Activated naive CD8-positive, alpha-beta T cell (primary cell): ENCODE results near the gene BORCS6.
A peak's percentile ranks its signal among the peaks of the same experiment; 100 is the strongest.
"Not testable (repeated sequence)": the region's sequence is repeated elsewhere in the genome, so short reads cannot be mapped to it uniquely, and the experiment has no call there.

Source experiments
- H3K27ac Mint-ChIP-seq: one replicate; pipeline ENCODE4 v1.8.0; 2021; ENCODE audit warnings: mixed read lengths
- H3K27me3 Mint-ChIP-seq: one replicate; pipeline ENCODE4 v1.8.0; 2021; ENCODE audit warnings: mixed read lengths
- H3K36me3 Mint-ChIP-seq: one replicate; pipeline ENCODE4 v1.8.0; 2021; ENCODE audit warnings: mixed read lengths
- H3K4me1 Mint-ChIP-seq: one replicate; pipeline ENCODE4 v1.8.0; 2021; ENCODE audit warnings: low read depth, mixed read lengths
- H3K4me3 Mint-ChIP-seq: one replicate; pipeline ENCODE4 v1.8.0; 2021; ENCODE audit warnings: mild to moderate bottlenecking, mixed read lengths
- H3K9me3 Mint-ChIP-seq: one replicate; pipeline ENCODE4 v1.8.0; 2021; ENCODE audit warnings: low read depth, mixed read lengths

The BORCS6 gene

DNA sequence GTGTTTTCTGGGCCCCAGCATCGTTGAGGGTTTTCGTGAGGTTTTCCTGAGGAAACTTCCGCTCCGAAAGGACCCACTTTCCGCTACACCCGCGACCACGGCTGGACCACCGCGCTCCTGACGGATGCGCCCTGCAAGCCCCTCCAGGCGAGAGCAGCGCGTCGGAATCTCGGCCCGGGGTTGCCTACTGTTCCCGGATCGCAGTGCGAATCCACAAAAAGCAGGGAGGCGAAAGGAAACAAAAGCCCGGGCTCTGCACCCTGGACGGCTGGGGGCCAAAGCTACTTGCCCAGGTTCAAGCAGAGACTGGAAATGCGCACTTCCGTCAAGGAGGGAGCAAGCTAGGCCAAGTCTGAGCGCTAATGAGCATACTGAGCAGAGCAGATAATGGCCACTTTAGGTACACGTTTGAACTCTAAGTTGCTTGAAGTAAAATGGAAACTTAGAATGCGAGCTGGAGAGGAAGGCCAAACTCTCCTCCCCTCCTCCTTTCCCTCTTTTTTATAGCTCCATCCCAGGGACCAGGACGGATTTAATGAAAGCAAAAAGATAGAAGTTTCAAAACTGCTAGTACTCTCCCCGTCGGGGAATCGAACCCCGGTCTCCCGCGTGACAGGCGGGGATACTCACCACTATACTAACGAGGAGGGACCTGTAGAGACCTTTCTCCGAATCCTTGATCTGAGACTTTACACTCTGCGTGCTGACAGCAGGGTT is 31.8 kb upstream of the BORCS6 start:
- no peaks in the 10 kb centered on the region for H3K9me3 Mint-ChIP-seq

DNA sequence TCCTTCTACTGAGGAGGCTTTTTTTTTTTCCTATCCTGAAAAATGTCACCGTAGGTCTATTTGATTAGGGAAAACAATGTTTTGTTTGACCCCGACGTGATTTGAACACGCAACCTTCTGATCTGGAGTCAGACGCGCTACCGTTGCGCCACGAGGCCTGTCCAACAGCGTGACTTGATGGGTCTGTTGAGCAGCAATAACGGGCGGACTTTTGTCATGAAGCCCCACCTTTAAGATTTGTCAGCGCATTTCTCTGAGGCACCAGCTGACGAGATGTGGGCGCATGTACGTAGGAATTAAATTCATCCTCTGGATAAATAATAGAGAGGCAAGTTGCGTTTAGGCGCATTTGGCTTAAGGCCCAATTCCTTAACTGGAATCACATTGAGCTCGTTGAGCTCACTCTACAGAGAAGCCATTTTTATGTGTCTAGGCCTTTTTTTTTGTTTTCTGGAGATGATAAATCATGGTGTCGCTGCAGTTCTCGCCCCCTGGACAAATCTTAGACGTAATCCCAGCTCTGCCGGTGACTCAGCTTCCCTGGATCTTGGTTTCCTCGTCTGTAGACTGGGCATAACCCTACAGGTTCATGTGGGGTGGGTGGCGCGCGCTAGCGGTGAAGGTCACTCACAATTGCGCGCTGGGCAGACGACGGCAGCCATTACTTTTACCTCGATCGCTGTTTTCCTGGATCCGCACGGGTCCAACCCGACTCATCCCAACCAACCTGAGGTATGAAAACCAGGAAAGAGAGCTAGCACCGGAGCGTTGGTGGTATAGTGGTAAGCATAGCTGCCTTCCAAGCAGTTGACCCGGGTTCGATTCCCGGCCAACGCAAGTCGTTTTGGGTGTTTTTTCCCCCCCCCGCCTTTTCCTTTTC is 31.0 kb upstream of the BORCS6 start:
- peak overlapping the region; percentile 97 for H3K4me3 Mint-ChIP-seq
- peaks cover 39% of the 10 kb centered on the region for H3K4me1 Mint-ChIP-seq
- H3K9me3 Mint-ChIP-seq: no peaks in the 10 kb centered on the region
- H3K36me3 Mint-ChIP-seq: no peaks in the 10 kb centered on the region
- peak overlapping the region; percentile 99 for H3K27ac Mint-ChIP-seq
- no peaks in the 10 kb centered on the region for H3K27me3 Mint-ChIP-seq

More for the DNA sequence above, 31.8 kb upstream of the BORCS6 start:
- no peaks in the 10 kb centered on the region for H3K27me3 Mint-ChIP-seq
- H3K4me3 Mint-ChIP-seq: peak overlapping the region; percentile 97
- H3K4me1 Mint-ChIP-seq: peaks cover 47% of the 10 kb centered on the region
- no peaks in the 10 kb centered on the region for H3K36me3 Mint-ChIP-seq
- H3K27ac Mint-ChIP-seq: peak overlapping the region; percentile 99

DNA sequence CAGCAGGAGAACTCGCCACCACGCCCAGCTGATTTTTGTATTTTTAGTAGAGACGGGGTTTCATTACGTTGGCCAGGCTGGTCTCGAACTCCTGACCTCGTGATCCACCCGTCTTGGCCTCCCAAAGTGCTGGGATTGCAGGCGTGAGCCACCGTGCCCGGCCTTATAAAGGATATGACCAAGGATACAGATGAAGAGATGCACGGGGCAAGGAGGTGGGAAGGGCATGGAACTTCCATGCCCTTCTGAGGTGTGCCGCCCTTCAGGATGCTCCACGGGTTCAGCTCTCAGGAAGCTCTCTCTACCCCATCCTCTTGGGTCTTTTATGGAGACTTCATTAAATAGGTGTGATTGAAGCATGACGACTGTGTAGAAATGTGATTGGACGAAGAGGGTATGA is 24.0 kb upstream of the BORCS6 start:
- not testable (repeated sequence) for H3K36me3 Mint-ChIP-seq, H3K9me3 Mint-ChIP-seq, H3K27me3 Mint-ChIP-seq, H3K4me3 Mint-ChIP-seq, H3K27ac Mint-ChIP-seq
- peaks cover 16% of the 10 kb centered on the region for H3K4me1 Mint-ChIP-seq

DNA sequence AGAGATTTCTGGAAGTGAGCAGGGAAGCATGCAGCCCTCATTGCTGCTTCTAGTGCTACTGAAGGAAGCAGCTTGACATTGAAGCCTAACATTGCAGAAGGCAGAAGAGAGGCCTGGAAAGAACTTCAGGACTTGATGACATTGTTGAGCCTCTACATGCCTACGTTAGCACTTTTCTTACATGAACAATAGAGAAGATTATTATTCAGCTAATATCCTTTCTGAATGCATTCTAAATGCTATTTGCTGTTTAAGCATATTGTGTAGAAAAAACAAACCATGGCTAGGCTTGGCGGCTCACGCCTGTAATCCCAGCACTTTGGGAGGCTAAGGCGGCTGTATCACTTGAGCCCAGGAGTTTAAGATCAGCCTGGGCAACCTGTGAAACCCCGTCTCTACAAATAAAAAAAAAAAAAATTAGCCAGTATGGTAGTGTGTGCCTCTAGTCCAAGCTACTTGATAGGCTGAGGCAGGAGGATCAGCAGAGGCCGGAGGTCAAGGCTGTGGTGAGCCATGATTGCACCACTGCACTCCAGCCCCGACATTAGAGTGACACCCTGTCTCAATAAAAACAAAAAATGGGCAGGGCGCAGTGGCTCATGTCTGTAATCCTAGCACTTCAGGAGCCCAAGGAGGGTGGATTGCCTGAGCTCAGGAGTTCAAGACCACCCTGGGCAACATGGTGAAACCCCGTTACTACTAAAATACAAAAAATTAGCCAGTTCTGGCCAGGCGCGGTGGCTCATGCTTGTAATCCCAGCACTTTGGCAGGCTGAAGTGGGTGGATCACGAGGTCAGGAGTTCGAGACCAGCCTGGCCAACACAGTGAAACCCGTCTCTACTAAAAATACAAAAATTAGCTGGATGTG is 22.6 kb upstream of the BORCS6 start:
- Mint-ChIP-seq H3K36me3 (no peaks in the 10 kb centered on the region), H3K27me3 (no peaks in the 10 kb centered on the region), H3K4me3 (no peak overlapping the region), H3K27ac (no peak overlapping the region), H3K4me1 (peaks cover 14% of the 10 kb centered on the region), H3K9me3 (no peaks in the 10 kb centered on the region)

DNA sequence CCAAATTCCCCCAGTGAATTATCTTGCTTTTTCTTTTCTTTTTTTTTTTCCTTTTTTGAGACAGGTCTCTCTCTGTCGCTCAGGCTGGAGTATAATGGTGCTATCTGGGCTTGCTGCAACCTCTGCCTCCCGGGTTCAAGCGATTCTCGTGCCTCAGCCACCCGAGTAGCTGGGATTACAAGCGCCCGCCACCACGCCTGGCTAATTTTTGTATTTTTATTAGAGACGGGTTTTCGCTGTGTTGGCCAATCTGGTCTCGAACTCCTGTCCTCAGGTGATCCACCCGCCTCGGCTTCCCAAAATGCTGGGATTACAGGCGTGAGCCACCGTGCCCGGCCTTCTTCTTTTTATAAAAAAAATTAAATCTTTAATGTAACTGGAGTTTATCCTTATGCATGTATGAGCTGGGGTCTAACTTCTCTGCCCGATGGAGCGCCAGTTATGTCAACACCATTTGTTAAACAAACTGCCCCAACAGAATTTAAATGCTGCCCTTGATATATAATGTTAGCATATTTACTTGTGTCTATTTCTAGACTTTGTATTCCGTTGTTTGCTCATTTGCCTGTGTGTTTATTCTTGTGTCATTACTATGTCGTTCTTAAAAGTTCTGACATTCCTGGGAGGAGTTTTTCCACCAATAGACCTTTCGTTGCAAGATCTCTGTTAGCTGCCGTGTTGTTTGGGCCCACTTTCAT is 20.9 kb upstream of the BORCS6 start:
- no peaks in the 10 kb centered on the region for H3K36me3 Mint-ChIP-seq
- no peaks in the 10 kb centered on the region for H3K27me3 Mint-ChIP-seq
- H3K27ac Mint-ChIP-seq: peak overlapping the region; percentile 75
- no peaks in the 10 kb centered on the region for H3K9me3 Mint-ChIP-seq
- peaks cover 14% of the 10 kb centered on the region for H3K4me1 Mint-ChIP-seq
- peak overlapping the region; percentile 91 for H3K4me3 Mint-ChIP-seq

- Mint-ChIP-seq H3K4me3 (peak within 1 kb of the TSS; percentile 91), H3K9me3 (no peaks in the 10 kb centered on the region), H3K4me1 (peaks cover 14% of the 10 kb centered on the region), H3K36me3 (no peaks in the 10 kb centered on the region), H3K27ac (peak within 1 kb of the TSS; percentile 75), H3K27me3 (no peaks in the 10 kb centered on the region)
Observed at GRCh38 chr17:8209907-8210760, 20.2 kb upstream of the BORCS6 start, which contains the start of gene AURKB. Gene AURKB, minus strand, starts transcription at chr17:8210575. Its CDS starts 351 bp downstream, at chr17:8210224.

DNA sequence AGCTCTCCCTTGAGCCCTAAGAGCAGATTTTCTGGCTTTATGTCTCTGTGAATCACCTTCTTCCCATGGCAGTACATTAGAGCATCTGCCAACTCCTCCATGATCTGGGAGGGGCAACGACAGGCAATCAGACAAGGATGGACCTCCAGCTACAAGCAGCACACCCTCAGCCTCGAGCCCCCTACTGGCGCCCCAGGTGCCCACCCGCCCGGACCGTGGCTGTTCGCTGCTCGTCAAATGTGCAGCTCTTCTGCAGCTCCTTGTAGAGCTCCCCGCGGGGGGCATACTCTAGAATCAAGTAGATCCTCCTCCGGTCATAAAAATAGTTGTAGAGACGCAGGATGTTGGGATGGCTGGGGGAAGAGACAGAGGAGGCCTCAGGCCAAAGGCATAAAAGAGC is 16.6 kb upstream of the BORCS6 start:
- H3K27ac Mint-ChIP-seq: no peak overlapping the region
- H3K4me1 Mint-ChIP-seq: peaks cover 14% of the 10 kb centered on the region
- H3K27me3 Mint-ChIP-seq: no peaks in the 10 kb centered on the region
- H3K4me3 Mint-ChIP-seq: no peak overlapping the region
- no peaks in the 10 kb centered on the region for H3K9me3 Mint-ChIP-seq
- no peaks in the 10 kb centered on the region for H3K36me3 Mint-ChIP-seq

GRCh38 chr17:8204761-8205555 is 15.0 kb upstream of the BORCS6 start:
- Mint-ChIP-seq H3K9me3 (no peaks in the 10 kb centered on the region), H3K27me3 (no peaks in the 10 kb centered on the region), H3K4me3 (no peak overlapping the region), H3K4me1 (peaks cover 6% of the 10 kb centered on the region), H3K36me3 (no peaks in the 10 kb centered on the region), H3K27ac (no peak overlapping the region)

DNA sequence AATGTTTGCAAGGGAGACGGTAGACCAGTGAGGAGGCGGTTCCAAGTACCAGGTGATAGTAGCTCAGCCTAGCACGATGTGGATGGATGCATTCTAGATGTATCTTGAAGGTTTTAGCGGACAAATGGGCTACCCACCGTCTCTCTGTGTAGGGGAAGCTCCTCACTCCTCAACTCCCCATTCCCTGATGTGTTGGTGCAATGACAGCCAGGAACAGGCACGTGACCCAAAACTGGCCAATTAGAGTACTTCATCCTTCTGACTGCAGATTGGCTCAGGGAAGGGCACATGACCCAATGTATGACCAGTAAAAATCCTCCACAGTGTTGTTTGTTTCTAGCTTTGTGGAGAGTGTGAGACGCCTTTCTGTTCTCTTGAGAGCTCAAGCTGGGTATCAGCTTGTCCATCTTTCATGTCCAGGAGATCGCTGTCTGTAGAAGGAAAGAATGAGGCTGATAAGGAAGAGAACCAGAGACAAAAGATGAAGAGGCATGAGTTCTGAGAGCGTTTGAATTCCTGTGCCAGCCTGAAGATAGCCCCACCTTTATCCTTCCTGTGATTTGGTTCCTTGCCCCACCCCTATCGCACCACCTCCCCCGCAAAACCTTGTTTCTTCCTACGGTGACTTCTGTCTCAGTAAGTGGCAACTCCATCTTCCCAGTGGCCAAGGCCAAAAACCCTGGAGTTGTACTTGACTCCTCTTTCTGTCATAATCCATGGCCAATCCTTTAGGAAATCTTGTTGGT is 2.3 kb upstream of the BORCS6 start:
- Mint-ChIP-seq H3K27me3 (no peaks in the 10 kb centered on the region), H3K4me1 (peaks cover 13% of the 10 kb centered on the region), H3K9me3 (no peaks in the 10 kb centered on the region), H3K27ac (no peak overlapping the region), H3K4me3 (no peak overlapping the region), H3K36me3 (no peaks in the 10 kb centered on the region)

- H3K9me3 Mint-ChIP-seq: no peaks in the 10 kb centered on the region
- H3K27me3 Mint-ChIP-seq: no peaks in the 10 kb centered on the region
- H3K4me3 Mint-ChIP-seq: no peak overlapping the region
- no peak overlapping the region for H3K27ac Mint-ChIP-seq
- H3K36me3 Mint-ChIP-seq: no peaks in the 10 kb centered on the region
- H3K4me1 Mint-ChIP-seq: peaks cover 11% of the 10 kb centered on the region
Observed at GRCh38 chr17:8190506-8190905, 526 bp upstream of the BORCS6 start.

GRCh38 chr17:8189041-8189710 is 804 bp downstream of the BORCS6 start:
- Mint-ChIP-seq H3K4me3 (no peak overlapping the region), H3K36me3 (no peaks in the 10 kb centered on the region), H3K27ac (peak overlapping the region; percentile 84), H3K9me3 (no peaks in the 10 kb centered on the region), H3K4me1 (peaks cover 13% of the 10 kb centered on the region), H3K27me3 (no peaks in the 10 kb centered on the region)

- Mint-ChIP-seq H3K4me3 (no peak overlapping the region), H3K36me3 (no peaks in the 10 kb centered on the region), H3K4me1 (peaks cover 17% of the 10 kb centered on the region), H3K27ac (peak overlapping the region; percentile 84), H3K27me3 (no peaks in the 10 kb centered on the region), H3K9me3 (no peaks in the 10 kb centered on the region)
Observed at GRCh38 chr17:8188263-8188839, 1.6 kb downstream of the BORCS6 start.
